Stimulated activated CD8-positive, alpha-beta memory T cell treated with anti-CD3 and anti-CD28 coated beads, Interleukin-12 subunit alpha, Interleukin-12 subunit beta, amount 100 ng/mL, for 1 hour (primary cell): ENCODE results near the gene CNFN.
"Not testable (repeated sequence)": the region's sequence is repeated elsewhere in the genome, so short reads cannot be mapped to it uniquely, and the experiment has no call there.

Source experiments
- DNase-seq: peaks from one replicate; pipeline ENCODE4 v3.0.0-alpha.2; 2020; ENCODE audit warnings: low read depth

The CNFN gene

DNA sequence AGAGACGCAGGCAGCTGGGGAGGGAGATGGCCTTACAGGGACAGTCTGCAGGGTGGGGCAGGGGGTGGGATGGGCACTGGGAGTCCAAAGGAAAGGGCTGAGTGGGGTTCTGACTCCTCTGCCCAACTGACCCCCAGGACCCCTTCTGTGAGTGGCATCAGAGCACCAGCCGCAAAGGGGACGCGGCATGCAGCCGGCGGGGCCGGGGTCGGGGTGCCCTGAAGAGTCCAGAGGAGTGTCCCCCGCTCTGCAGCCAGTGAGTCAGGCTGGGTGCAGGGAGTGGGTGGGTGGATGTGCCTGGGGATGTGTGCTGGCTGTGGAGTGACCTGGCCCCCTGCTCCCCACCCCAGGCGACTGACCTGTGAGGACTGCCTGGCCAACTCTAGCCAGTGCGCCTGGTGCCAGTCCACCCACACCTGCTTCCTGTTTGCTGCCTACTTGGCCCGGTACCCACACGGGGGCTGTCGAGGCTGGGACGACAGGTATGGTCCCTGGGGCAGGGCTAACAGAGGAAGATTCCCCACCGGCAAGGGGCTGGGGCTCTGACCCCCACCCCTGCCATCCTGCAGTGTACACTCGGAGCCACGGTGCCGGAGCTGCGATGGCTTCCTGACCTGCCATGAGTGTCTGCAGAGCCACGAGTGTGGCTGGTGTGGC is 38.9 kb downstream of the CNFN start:
- DNase-seq, result no peak

GRCh38 chr19:42350417-42350816 is 39.7 kb downstream of the CNFN start:
- no peak for DNase-seq

- DNase-seq, result no peak
These were observed 40.6 kb downstream of the CNFN start for GRCh38 chr19:42349378-42350107.

DNA sequence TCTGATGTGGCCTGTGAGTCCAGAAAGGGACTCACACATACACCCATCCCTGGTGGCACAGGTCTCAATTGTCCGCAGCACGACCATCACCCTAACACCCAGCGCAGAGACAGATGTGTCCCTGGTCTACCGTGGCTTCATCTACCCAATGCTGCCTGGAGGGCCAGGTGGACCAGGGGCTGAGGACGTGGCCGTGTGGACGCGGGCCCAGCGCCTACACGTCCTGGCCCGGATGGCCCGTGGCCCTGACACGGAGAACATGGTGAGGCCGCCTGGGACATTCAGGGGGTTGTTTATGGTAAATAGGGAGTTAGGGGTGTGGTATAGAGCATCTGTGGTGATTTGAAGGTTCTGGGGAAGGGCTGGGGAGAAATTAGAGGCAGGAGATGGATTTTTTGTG is 41.9 kb downstream of the CNFN start:
- no peak for DNase-seq

DNA sequence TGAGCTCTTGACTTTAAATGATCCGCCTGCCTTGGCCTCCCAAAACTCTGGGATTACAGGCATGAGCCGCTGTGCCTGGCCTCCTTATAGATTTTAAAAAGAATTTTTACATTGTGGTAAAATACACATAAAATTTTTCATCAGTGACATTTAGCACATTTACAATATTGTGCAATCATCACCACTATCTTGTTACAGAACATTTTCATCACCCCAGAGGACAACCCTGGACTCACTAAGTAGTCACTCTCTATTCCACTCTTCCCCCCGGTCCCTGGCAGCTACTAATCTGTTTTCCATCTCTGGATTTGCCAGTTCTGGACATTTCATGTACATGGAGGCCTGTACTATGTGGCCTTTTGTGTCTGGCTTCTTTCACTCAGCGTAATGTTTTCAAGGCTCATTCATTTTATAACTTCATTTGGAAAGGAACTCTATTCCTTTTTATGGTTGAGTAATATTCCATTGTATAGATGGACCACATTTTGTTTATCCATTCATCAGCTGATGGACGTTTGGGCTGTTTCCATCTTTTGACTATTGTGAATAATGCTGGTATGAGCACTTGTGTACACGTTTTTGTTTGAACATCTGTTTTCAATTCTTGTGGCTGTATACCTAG is 44.8 kb downstream of the CNFN start:
- no peak for DNase-seq

- DNase-seq, result no peak
These were observed 45.7 kb downstream of the CNFN start for GRCh38 chr19:42344336-42344893.

- no peak for DNase-seq
These were observed 46.6 kb downstream of the CNFN start for GRCh38 chr19:42343344-42344110.

- not testable (repeated sequence) for DNase-seq
These were observed 50.2 kb downstream of the CNFN start for GRCh38 chr19:42339922-42340321.

DNA sequence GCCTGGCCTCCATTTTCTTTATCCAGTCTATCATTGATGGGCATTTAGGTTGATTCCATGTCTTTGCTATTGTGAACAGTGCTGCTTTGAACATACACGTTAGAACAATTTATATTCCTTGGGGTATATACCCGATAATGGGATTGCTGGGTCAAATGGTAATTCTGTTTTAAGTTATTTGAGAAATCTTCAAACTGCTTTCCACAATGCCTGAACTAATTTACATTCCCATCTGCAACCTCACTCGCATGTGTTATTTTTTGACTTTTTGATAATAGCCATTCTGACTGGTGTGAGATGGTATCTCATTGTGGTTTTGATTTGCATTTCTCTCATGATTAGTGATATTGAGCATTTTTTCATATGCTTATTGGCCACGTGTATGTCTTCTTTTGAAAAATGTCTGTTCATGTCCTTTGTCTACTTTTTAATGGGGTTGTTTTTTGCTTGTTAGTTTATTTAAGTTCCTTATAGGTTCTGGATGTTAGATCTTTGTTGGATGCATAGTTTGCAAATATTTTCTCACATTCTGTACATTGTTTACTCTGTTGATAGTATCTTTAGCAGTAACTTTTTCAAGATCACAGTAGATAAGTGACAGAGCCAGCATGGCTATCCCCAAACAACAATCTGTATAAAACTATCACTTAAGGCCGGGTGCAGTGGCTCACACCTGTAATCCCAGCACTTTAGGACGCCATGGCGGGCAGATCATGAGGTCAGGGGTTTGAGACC is 50.8 kb downstream of the CNFN start:
- not testable (repeated sequence) for DNase-seq
